Measurements from ENCODE around the gene PKP3. TPM values are rescaled to one million over a fixed set of nuclear protein-coding genes. Genes with fewer than 3 reads are reported as not detected.
"Not testable (repeated sequence)": the region's sequence is repeated elsewhere in the genome, so short reads cannot be mapped to it uniquely, and the experiment has no call there.

Gene PKP3
- total RNA-seq, 1 donor from 2014 or later, result 0.52 TPM

- Histone ChIP-seq H3K4me1 (no peaks in the 10 kb centered on the region), H3K36me3 (no peaks in the 10 kb centered on the region), H3K4me3 (no peak overlapping the region), H3K9me3 (replicated peaks) (peaks cover 14% of the 10 kb centered on the region), H3K27ac (replicated peaks) (no peak overlapping the region), H3K27me3 (ENCODE audit: low read depth) (peaks cover 71% of the 10 kb centered on the region)
- intact Hi-C loops (cut with micrococcal nuclease), result no loop called here
- TF ChIP-seq CTCF (IDR thresholded peaks at IDR 0.05; ENCODE audit: borderline replicate concordance), result no peak
- no peak for DNase-seq
Measured at GRCh38 chr11:362642-363442, 31.2 kb upstream of the PKP3 start.

GRCh38 chr11:363443-363805, 30.6 kb upstream of the PKP3 start:
- H3K36me3 ChIP-seq; DNase-seq; intact Hi-C loops (cut with micrococcal nuclease); H3K4me1 ChIP-seq; H3K27ac ChIP-seq (replicated peaks); H3K4me3 ChIP-seq: not testable (repeated sequence)
- Histone ChIP-seq H3K27me3 (ENCODE audit: low read depth) (peaks cover 71% of the 10 kb centered on the region), H3K9me3 (replicated peaks) (peaks cover 14% of the 10 kb centered on the region)

- no peak for DNase-seq
- H3K4me3 ChIP-seq, result no peak overlapping the region
- no peaks in the 10 kb centered on the region for H3K36me3 ChIP-seq
- intact Hi-C loops (cut with micrococcal nuclease), result no loop called here
- peaks cover 11% of the 10 kb centered on the region for H3K4me1 ChIP-seq
- H3K9me3 ChIP-seq (replicated peaks), result peaks cover 14% of the 10 kb centered on the region
- TF ChIP-seq CTCF (IDR thresholded peaks at IDR 0.05; ENCODE audit: borderline replicate concordance), result no peak
- peaks cover 72% of the 10 kb centered on the region for H3K27me3 ChIP-seq (ENCODE audit: low read depth)
- no peak overlapping the region for H3K27ac ChIP-seq (replicated peaks)
Measured at GRCh38 chr11:363948-364761, 29.9 kb upstream of the PKP3 start.

- no peak for DNase-seq
- intact Hi-C loops (cut with micrococcal nuclease), result no loop called here
- Histone ChIP-seq H3K27ac (replicated peaks) (no peak overlapping the region), H3K9me3 (replicated peaks) (peaks cover 14% of the 10 kb centered on the region), H3K36me3 (no peaks in the 10 kb centered on the region), H3K4me1 (peaks cover 11% of the 10 kb centered on the region), H3K27me3 (ENCODE audit: low read depth) (peaks cover 71% of the 10 kb centered on the region), H3K4me3 (no peak overlapping the region)
- TF ChIP-seq CTCF (IDR thresholded peaks at IDR 0.05; ENCODE audit: borderline replicate concordance), result no peak
Measured at GRCh38 chr11:364991-365725, 28.9 kb upstream of the PKP3 start.

GRCh38 chr11:365831-366230, 28.2 kb upstream of the PKP3 start:
- intact Hi-C loops (cut with micrococcal nuclease), result no loop called here
- DNase-seq, result no peak
- H3K27me3 ChIP-seq (ENCODE audit: low read depth), result peaks cover 71% of the 10 kb centered on the region
- peaks cover 11% of the 10 kb centered on the region for H3K4me1 ChIP-seq
- H3K27ac ChIP-seq (replicated peaks), result no peak overlapping the region
- peaks cover 10% of the 10 kb centered on the region for H3K9me3 ChIP-seq (replicated peaks)
- no peak overlapping the region for H3K4me3 ChIP-seq
- no peaks in the 10 kb centered on the region for H3K36me3 ChIP-seq
- TF ChIP-seq CTCF (IDR thresholded peaks at IDR 0.05; ENCODE audit: borderline replicate concordance), result no peak

Measured in left ventricle myocardium inferior (tissue), 1 donor.